SK-N-SH (cell line): ENCODE measurements around the gene IL18BP. TPM values are rescaled to one million over a fixed set of nuclear protein-coding genes. Genes with fewer than 3 reads are reported as not detected.

Experiments used
- CTCF ChIA-PET: fragments of 300-600, 350-600 bp; formaldehyde crosslinking; extraction: SDS; loops from one replicate; lab custom pipeline; 2021; lab: Yijun Ruan, JAX
- POLR2A ChIA-PET: fragments of 350-600 bp; sonication (Branson Sonifier 250); formaldehyde crosslinking; extraction: SDS; loops from one replicate; lab custom pipeline; 2020; ENCODE audit warnings: antibody characterized with exemption, inconsistent platforms; lab: Yijun Ruan, JAX
- DNase-seq: peaks from one replicate; pipeline ENCODE4 v3.0.0; 2012
- H2AFZ ChIP-seq: fragments of 200-600 bp; sonication (generic); 2 replicates; pipeline ENCODE4 v1.8.1; 2016; ENCODE audit warnings: antibody characterized with exemption, mild to moderate bottlenecking, low read depth
- H3F3A ChIP-seq: fragments of 200-600 bp; sonication (generic); replicated peaks from 2 replicates; pipeline ENCODE3; 2016; ENCODE audit warnings: antibody characterized with exemption, mild to moderate bottlenecking; ENCODE audit not compliant: insufficient read depth
- H3K27ac ChIP-seq, 2 experiments: fragments of 200-500 bp in 1 of 2; fragments of 200-600 bp in 1 of 2; sonication (Bioruptor generic) in 1 of 2; sonication (generic), shearing (Covaris generic) in 1 of 2; 2 replicates each; pipeline versions ENCODE4 v1.5.1 to v1.6.1; 2014 to 2016; ENCODE audit warnings: low read depth in 2 of 2, inconsistent platforms in 1 of 2, low read length in 1 of 2, mild to moderate bottlenecking in 1 of 2, mixed read lengths in 1 of 2
- H3K27me3 ChIP-seq: fragments of 200-600 bp; sonication (generic), shearing (Covaris generic); 2 replicates; pipeline ENCODE4 v1.6.1; 2016; ENCODE audit warnings: mixed run types; ENCODE audit not compliant: insufficient read depth
- H3K36me3 ChIP-seq, 2 experiments: fragments of 200-500 bp in 1 of 2; fragments of 200-600 bp in 1 of 2; sonication (Bioruptor generic) in 1 of 2; sonication (generic) in 1 of 2; replicated peaks in 1 of 2; 2 replicates each; pipeline versions ENCODE3 to v1.5.1; 2014 to 2016; ENCODE audit warnings: low read length in 1 of 2, mild to moderate bottlenecking in 1 of 2; ENCODE audit not compliant: insufficient read depth in 2 of 2, control insufficient read depth in 1 of 2
- H3K4me1 ChIP-seq, 2 experiments: fragments of 200-500 bp in 1 of 2; fragments of 200-600 bp in 1 of 2; sonication (Bioruptor generic) in 1 of 2; sonication (generic), shearing (Covaris generic) in 1 of 2; 2 replicates each; pipeline versions ENCODE4 v1.5.1 to v1.6.1; 2014 to 2016; ENCODE audit warnings: low read depth in 1 of 2, low read length in 1 of 2, mixed run types in 1 of 2; ENCODE audit not compliant: insufficient read depth in 2 of 2, control insufficient read depth in 1 of 2
- H3K4me2 ChIP-seq: fragments of 200-600 bp; sonication (generic), shearing (Covaris generic); 2 replicates; pipeline ENCODE4 v1.6.1; 2017; ENCODE audit warnings: mixed run types
- H3K4me3 ChIP-seq, 2 experiments: fragments of 200-500 bp in 1 of 2; fragments of 200-600 bp in 1 of 2; sonication (Bioruptor generic) in 1 of 2; sonication (generic), shearing (Covaris generic) in 1 of 2; 2 replicates each; pipeline versions ENCODE4 v1.5.1 to v1.8.1; 2014 to 2016; ENCODE audit warnings: low read depth in 2 of 2, inconsistent platforms in 1 of 2, low read length in 1 of 2, mild to moderate bottlenecking in 1 of 2, mixed read lengths in 1 of 2, moderate library complexity in 1 of 2
- H3K79me2 ChIP-seq: fragments of 200-600 bp; sonication (generic); 2 replicates; pipeline ENCODE4 v1.8.1; 2017; ENCODE audit warnings: mild to moderate bottlenecking; ENCODE audit not compliant: insufficient read depth
- H3K9ac ChIP-seq: fragments of 200-600 bp; sonication (generic); 2 replicates; pipeline ENCODE4 v1.6.1; 2017; ENCODE audit warnings: mixed run types
- H3K9me2 ChIP-seq: fragments of 200-600 bp; sonication (generic); 2 replicates; pipeline ENCODE4 v1.6.1; 2017; ENCODE audit warnings: mixed run types
- H3K9me3 ChIP-seq: fragments of 200-600 bp; sonication (generic); 2 replicates; pipeline ENCODE4 v1.6.1; 2017; ENCODE audit warnings: mixed run types, mild to moderate bottlenecking, moderate library complexity
- H4K20me1 ChIP-seq: fragments of 200-600 bp; sonication (generic); 2 replicates; pipeline ENCODE4 v1.6.1; 2017; ENCODE audit warnings: mild to moderate bottlenecking, mixed run types; ENCODE audit not compliant: insufficient read depth
- CHD2 ChIP-seq: fragments of 150-350 bp; IDR thresholded peaks from 2 replicates; pipeline ENCODE4 v1.6.1; 2018; ENCODE audit warnings: low read length; ENCODE audit not compliant: partially characterized antibody
- CTCF ChIP-seq: fragments of 200-600 bp; sonication (generic); IDR thresholded peaks from 2 replicates; pipeline ENCODE4 v1.6.1; 2017; ENCODE audit warnings: antibody characterized with exemption, mild to moderate bottlenecking, moderate library complexity
- EP300 ChIP-seq, 2 experiments: IDR thresholded peaks; 2 replicates each; pipeline versions ENCODE4 v1.4.0 to v1.6.1; 2012; ENCODE audit warnings: borderline replicate concordance in 1 of 2, low read depth in 1 of 2, low read length in 1 of 2
- FOSL2 ChIP-seq: IDR thresholded peaks from 2 replicates; pipeline ENCODE4 v1.4.0; 2012; ENCODE audit warnings: low read depth, mild to moderate bottlenecking, moderate library complexity, borderline replicate concordance
- FOXJ3 ChIP-seq: sonication (generic); formaldehyde crosslinking; IDR thresholded peaks from 2 replicates; pipeline ENCODE4 v1.5.1; 2020; ENCODE audit warnings: mild to moderate bottlenecking, missing genetic modification reagents
- FOXM1 ChIP-seq: IDR thresholded peaks from 2 replicates; pipeline ENCODE4 v1.4.0; 2012; ENCODE audit warnings: low read depth, mild to moderate bottlenecking
- GATA2 ChIP-seq: sonication (generic); formaldehyde crosslinking; IDR thresholded peaks from 2 replicates; pipeline ENCODE4 v1.5.0; 2020; ENCODE audit warnings: mild to moderate bottlenecking, missing genetic modification reagents
- MXI1 ChIP-seq: IDR thresholded peaks from 2 replicates; pipeline ENCODE4 v1.6.1; 2012; ENCODE audit warnings: mild to moderate bottlenecking, low read depth, low read length, improper control_type of control experiment
- NFIC ChIP-seq: IDR thresholded peaks from 2 replicates; pipeline ENCODE4 v1.4.0; 2012; ENCODE audit warnings: borderline replicate concordance
- RAD21 ChIP-seq: IDR thresholded peaks from 2 replicates; pipeline ENCODE4 v1.6.1; 2012; ENCODE audit warnings: mild to moderate bottlenecking, low read length
- RCOR1 ChIP-seq: fragments of 150-350 bp; IDR thresholded peaks from 2 replicates; pipeline ENCODE4 v1.6.1; 2017; ENCODE audit warnings: antibody characterized with exemption, low read length
- TAF1 ChIP-seq: IDR thresholded peaks from 2 replicates; pipeline ENCODE4 v1.6.1; 2012; ENCODE audit warnings: low read depth, mild to moderate bottlenecking, low read length, moderate library complexity, borderline replicate concordance
- TCF12 ChIP-seq: IDR thresholded peaks from 2 replicates; pipeline ENCODE4 v1.4.0; 2012
- USF1 ChIP-seq: IDR thresholded peaks from 2 replicates; pipeline ENCODE4 v1.4.0; 2012; ENCODE audit warnings: low read depth, borderline replicate concordance
- USF2 ChIP-seq: fragments of 150-350 bp; IDR thresholded peaks from 2 replicates; pipeline ENCODE4 v1.6.1; 2017; ENCODE audit warnings: antibody characterized with exemption, low read length, low read depth, borderline replicate concordance
- YY1 ChIP-seq: IDR thresholded peaks from 2 replicates; pipeline ENCODE4 v1.4.0; 2012; ENCODE audit warnings: low read depth, mild to moderate bottlenecking
- WGBS: methylation state at CpG from one replicate; pipeline ENCODE4 v1.1.6; 2017; ENCODE audit warnings: low lambda C conversion rate; 5-methylcytosine and 5-hydroxymethylcytosine counted together
- polyA plus RNA-seq, 3 experiments: library from polyadenylated mRNA; depleted of rRNA; stranded (reverse); fragments of >200 nt; gene quantifications; 2 replicates each; pipeline ENCODE4 v1.2.3, GENCODE V29; 2012

IL18BP gene
- polyA plus RNA-seq, 1 of the 3 experiments (the other 2 are of a cell fraction): 5.0 TPM

GRCh38 chr11:71986131-71986530 is 12.6 kb upstream of the IL18BP start:
- Histone ChIP-seq H3F3A (peaks cover 6% of the 10 kb centered on the region), H2AFZ (no peak overlapping the region), H3K4me1 (peaks cover 0 to 16% of the 10 kb centered on the region in 2 experiments; a peak in 2 of 4 replicates), H3K4me3 (no peak overlapping the region), H3K4me2 (no peak overlapping the region), H3K36me3 (peaks cover 29 to 34% of the 10 kb centered on the region in 2 experiments), H3K9me2 (no peaks in the 10 kb centered on the region), H3K9ac (no peak overlapping the region), H4K20me1 (no peaks in the 10 kb centered on the region), H3K27ac (no peak overlapping the region), H3K27me3 (no peaks in the 10 kb centered on the region), H3K9me3 (no peaks in the 10 kb centered on the region), H3K79me2 (no peaks in the 10 kb centered on the region)
- TF ChIP-seq FOXJ3: no peak
- no peak for DNase-seq
- 97% methylated on average over 2 of the region's 2 CpGs for WGBS
- ChIA-PET CTCF (interaction anchor here (0.8 to 4.7 kb wide), 8 partner anchors 9 to 485 kb away, joined by 3 to 34 read pairs (median 4); partner anchors contain the start of gene CLPB), POLR2A (interaction anchor here (1.6 kb wide), 1 partner anchor 99 kb away, joined by 7 read pairs; no protein-coding TSS in a partner anchor)

- H3K27me3 ChIP-seq: no peaks in the 10 kb centered on the region
- H3K4me3 ChIP-seq: no peak overlapping the region
- CTCF ChIA-PET: interaction anchor here (0.6 to 4.7 kb wide), 9 partner anchors 8 to 156 kb away, joined by 3 to 34 read pairs (median 3); no protein-coding TSS in a partner anchor
- POLR2A ChIA-PET: interaction anchor here (0.6 kb wide), 1 partner anchor 196 kb away, joined by 3 read pairs; no protein-coding TSS in a partner anchor
- H3K4me1 ChIP-seq: peaks cover 0 to 16% of the 10 kb centered on the region in 2 experiments; a peak in 2 of 4 replicates
- no peak overlapping the region for H2AFZ ChIP-seq
- H3K9ac ChIP-seq: no peak overlapping the region
- H3K27ac ChIP-seq: peak overlapping the region in 1 of 2 experiments; percentile 51; a peak in 2 of 4 replicates
- no peaks in the 10 kb centered on the region for H3K9me2 ChIP-seq
- H3F3A ChIP-seq: peaks cover 6% of the 10 kb centered on the region
- H3K79me2 ChIP-seq: no peaks in the 10 kb centered on the region
- peaks cover 29 to 33% of the 10 kb centered on the region in 2 experiments for H3K36me3 ChIP-seq
- TF ChIP-seq EP300 (IDR thresholded peaks at IDR 0.05; ENCODE audit: borderline replicate concordance in 1 of 2, low read depth in 1 of 2, low read length in 1 of 2) (peak in 1 of 2 experiments; percentile 52; a peak in 1 of 4 replicates), FOXJ3 (no peak), RCOR1 (0 out of 2 replicates have a peak, but pooled peaks have one; percentile 25), USF2 (no peak), NFIC (no peak), TCF12 (no peak)
- no peak for DNase-seq
- WGBS: 40% methylated on average over 2 of the region's 2 CpGs
- no peaks in the 10 kb centered on the region for H4K20me1 ChIP-seq
- H3K4me2 ChIP-seq: no peak overlapping the region
- no peaks in the 10 kb centered on the region for H3K9me3 ChIP-seq
Observed at GRCh38 chr11:71987521-71987920, 11.2 kb upstream of the IL18BP start.

- no peak for DNase-seq
- TF ChIP-seq YY1 (no peak), GATA2 (no peak), CTCF (no peak), FOXM1 (no peak), USF2 (no peak), CHD2 (no peak), RAD21 (no peak), FOSL2 (no peak), TAF1 (no peak), USF1 (no peak), MXI1 (no peak)
Observed at GRCh38 chr11:71988050-71988449, 10.7 kb upstream of the IL18BP start.

More at GRCh38 chr11:71988050-71988449, 10.7 kb upstream of the IL18BP start:
- peak overlapping the region; percentile 27 to 51; a peak in 3 of 4 replicates for H3K27ac ChIP-seq
- POLR2A ChIA-PET: interaction anchor here (0.6 kb wide), 1 partner anchor 195 kb away, joined by 3 read pairs; no protein-coding TSS in a partner anchor
- no peaks in the 10 kb centered on the region for H3K79me2 ChIP-seq
- peaks cover 0 to 16% of the 10 kb centered on the region in 2 experiments; a peak in 2 of 4 replicates for H3K4me1 ChIP-seq
- H3K4me2 ChIP-seq: no peak overlapping the region
- no peak overlapping the region for H3K4me3 ChIP-seq
- no peak overlapping the region for H3K9ac ChIP-seq
- H3K36me3 ChIP-seq: peaks cover 25 to 28% of the 10 kb centered on the region in 2 experiments
- CTCF ChIA-PET: interaction anchor here (0.6 to 4.7 kb wide), 9 partner anchors 8 to 446 kb away, joined by 3 to 34 read pairs (median 3); partner anchors contain the start of gene CLPB
- no peaks in the 10 kb centered on the region for H3K9me3 ChIP-seq
- no peaks in the 10 kb centered on the region for H3K27me3 ChIP-seq
- no peaks in the 10 kb centered on the region for H3K9me2 ChIP-seq
- whole genome bisulfite sequencing: 80% methylated on average over 3 of the region's 3 CpGs
- H4K20me1 ChIP-seq: no peaks in the 10 kb centered on the region
- no peak overlapping the region for H2AFZ ChIP-seq
- H3F3A ChIP-seq: peaks cover 6% of the 10 kb centered on the region
